GM21526 (cell line): ENCODE data around the gene SPTBN1.
"Not testable (repeated sequence)": the region's sequence is repeated elsewhere in the genome, so short reads cannot be mapped to it uniquely, and the experiment has no call there.

ENCODE experiments used
- ATAC-seq: cut with Tn5 transposase; IDR thresholded peaks from one replicate; pipeline ENCODE4 v1.9.1; 2021; ENCODE audit warnings: moderate library complexity; ENCODE audit not compliant: unreplicated experiment, low FRiP score

Gene SPTBN1

DNA sequence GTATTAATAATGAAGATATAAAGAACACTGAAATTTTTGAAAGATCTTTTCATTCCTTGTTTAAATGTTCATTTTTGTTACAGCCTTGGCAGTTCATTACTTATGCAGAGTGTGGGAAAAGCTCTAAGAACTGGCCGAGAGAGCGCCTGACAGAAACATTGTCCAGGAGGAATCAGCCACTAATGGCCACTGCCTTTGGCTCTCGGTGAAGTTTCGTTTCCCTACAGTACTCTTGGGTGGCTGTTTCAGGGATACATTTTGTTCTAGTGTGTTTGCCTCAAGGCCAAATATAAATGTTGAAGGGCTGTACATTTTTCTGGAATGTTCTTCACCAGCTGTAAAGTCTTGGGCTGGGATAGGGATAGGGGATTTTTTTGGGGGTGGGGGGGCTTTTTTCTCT is 10.7 kb downstream of the SPTBN1 start:
- no peak for ATAC-seq

DNA sequence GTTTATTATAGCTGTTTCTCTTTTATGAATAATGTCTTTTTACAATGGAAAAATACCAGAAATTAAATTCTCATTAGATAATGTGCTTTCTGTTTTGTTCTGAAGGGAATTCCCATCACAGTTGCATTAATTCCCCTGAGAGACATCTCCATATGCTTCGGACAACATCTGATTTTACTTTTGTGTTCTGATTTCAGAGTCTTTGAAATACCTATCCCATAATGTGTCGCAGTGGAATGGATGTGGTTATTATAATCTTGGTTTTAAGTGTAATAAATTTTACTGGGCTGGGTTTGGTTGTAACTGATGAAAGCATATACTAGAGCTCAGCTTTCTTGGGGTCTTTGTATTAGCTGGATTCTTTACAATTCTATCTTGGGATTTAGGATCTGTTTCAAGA is 12.5 kb downstream of the SPTBN1 start:
- no peak for ATAC-seq

DNA sequence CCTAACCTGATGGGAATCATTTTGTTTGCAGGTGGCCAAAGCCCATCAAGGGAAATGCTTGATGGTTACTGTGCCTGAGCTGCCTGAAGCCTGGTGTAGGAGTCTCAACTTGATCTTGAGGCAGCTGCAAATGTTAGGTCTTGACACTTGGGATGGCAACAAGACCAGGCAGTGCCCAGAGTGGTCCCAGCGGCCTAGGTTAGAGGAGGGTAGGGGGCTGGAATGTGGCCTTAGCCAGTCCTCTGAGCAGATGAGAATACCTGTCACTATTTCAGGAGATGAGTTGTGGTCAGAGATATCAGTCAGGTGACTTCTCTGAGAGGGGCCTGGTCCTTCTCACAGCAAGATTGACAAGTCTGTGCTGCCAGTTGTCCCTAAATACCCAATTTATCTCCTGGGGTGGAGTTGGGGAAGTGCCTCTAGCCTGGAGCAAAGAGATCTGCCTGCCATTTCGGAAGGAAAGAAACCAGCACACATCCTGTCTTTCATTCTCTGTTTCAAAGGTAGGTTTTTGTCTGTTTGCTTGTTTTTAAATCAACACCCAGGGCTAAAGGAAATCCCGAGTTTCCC is 13.4 kb downstream of the SPTBN1 start:
- ATAC-seq, result no peak

DNA sequence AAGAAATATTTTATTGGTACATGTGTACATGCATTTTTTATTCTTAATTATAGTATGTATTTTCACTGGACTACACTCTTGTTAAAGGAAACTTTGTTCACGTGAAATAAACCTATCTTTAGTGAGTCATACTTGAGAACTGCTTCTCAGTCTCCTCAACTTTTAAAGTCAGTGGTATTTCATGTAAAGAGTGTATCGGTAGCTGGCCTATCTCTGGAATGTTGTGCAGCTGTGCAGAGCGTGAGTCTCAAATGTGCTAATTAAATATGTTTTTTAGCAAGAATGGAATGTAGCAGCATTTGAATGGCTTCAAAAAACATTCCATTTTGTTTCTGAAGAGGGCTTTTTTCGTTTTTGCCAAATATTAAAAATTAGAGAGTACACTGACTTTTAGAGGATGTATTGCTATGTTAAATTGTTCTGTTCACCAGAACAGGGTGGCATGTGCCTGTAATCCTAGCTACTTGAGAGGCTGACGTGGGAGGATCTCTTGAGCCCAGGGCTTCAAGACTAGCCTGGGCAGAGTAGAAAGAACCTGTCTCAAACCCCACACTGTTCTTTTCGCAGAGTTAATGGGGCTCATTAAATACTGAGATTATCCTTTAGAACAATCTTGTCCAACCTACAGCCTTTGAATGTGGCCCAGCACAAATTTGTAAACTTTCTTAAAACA is 14.3 kb downstream of the SPTBN1 start:
- ATAC-seq, result no peak

DNA sequence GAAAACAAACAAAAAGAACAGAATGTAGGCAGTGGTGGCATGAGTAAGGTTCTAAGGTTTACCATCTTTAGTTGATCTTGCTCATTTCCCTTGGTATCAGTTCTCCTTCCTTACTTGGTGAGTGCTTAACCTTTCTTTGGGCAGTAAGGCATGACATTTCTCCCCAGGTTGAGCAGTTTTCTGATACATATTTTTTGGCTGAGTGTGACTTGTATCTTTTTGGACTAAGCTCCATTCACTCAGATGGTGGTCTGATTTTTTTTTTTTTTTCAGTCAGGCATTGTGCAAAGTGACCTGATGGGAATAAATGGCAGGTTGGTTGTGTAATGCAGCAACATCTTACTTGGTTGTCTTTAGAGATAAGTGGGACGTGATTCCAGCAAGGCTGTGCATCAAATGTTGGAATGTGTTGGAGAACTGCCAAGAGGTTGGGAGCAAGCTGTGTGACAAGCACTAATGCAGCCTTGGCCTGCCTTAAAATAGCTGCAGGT is 15.1 kb downstream of the SPTBN1 start:
- peak; percentile 74 for ATAC-seq

DNA sequence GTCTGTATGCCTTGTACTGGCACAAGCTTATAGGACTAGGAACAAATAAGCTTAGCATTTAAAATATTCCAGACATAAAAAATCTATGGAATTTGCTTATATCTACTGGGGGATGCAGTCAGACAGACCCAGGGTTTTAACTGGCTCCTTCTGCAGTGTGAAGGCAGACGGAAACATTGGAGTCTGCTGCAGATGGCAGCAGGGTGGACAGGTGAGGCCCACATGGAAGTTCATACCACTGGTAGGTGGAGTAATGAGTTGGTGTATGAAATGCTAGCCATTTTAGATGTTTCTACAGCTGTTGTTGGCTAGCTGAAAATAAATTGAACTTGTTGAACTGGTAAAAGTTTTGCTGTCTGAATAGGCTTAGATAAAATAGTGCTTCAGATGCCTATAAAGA is 17.7 kb downstream of the SPTBN1 start:
- no peak for ATAC-seq

DNA sequence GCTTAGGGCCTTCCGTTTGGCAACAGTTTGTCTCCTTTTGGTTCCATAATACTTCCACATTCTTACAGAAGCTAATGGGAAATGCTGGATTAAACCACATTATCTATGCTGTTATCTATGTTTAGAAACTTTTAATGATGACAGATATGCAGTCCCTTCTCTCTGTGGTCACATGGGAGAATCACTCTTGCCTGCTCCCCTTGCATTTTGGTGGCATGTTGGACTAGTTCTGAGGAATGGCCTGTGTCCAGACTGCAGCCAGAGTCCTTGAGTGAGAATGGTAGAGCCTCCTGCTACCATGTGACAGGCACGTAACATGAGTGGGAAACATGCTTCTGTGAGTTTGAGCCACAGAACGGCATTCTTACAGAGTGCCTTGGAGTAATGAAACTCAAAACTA is 19.2 kb downstream of the SPTBN1 start:
- no peak for ATAC-seq

DNA sequence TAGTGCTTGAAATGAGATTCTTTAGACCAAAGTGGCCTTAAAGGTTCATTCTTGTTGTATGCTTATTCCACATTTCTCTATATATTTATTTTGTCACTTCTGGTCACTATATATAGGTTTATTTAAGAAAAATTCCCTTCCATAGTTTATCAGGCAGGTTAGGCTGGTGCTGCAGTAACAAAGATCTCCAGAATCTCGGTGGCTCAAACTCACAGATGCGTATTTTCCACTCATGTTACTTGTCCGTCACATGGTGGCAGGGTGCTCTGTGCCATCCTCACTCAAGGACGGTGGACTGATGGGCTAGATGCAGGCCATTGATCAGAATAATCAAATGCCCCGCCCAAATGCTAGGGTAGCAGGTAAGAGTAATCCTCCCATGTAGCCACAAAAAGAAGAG is 19.8 kb downstream of the SPTBN1 start:
- ATAC-seq, result no peak

DNA sequence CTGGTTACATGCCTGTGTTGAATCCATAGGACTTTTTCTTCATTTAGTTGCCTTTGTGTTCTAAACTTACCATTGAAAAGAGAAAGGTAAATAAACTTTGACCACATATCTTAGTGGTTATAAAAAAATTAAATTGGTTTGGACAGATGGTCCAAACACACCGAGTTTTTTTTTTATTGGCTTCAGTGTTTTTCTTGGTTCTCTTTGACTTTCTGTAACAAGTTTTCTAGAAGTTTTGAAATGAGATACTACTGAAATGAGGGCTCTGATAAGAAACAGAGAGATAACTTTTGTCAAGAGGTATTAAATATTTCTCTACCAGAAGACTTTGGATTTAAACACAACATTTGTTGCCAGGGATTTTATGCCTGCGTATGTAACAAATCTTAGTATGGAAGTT is 20.7 kb downstream of the SPTBN1 start:
- no peak for ATAC-seq

DNA sequence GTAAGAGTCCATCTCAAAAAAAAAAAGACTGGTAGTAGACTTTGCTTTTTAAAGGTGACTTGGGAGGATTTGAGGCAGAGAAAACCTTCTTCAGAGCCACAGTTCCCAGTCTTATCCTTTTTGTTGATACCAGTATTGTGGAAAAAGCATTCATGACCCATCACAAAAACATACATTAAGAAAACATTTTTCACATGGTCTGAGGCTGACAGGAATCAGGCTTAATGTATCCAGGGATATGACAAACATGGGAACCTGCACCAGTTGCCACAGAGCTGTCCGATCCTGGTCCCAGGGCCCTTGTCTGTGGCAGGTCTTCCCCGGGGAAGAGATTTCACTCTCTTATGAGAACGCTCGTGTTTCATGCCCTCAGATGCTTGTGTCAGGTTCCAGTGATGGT is 21.8 kb downstream of the SPTBN1 start:
- no peak for ATAC-seq

DNA sequence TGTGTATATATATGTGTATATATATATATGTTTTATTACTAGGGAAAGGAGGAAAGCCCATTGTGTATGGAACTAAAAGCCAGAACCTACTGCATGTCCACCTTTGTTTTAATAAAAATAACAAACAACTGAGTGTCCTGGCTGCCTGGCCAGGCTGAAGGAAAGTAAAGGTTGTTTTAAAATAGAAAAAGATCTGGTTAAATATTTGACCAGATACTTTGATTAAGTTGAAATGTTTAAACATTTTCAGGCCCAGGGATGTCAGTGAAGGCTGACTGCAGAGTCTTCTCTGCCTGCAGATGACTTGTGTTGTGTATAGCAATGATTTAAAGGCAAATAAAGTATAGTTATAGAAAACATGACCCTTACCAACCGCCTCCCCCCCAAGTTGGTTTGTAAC is 22.8 kb downstream of the SPTBN1 start:
- ATAC-seq, result no peak

DNA sequence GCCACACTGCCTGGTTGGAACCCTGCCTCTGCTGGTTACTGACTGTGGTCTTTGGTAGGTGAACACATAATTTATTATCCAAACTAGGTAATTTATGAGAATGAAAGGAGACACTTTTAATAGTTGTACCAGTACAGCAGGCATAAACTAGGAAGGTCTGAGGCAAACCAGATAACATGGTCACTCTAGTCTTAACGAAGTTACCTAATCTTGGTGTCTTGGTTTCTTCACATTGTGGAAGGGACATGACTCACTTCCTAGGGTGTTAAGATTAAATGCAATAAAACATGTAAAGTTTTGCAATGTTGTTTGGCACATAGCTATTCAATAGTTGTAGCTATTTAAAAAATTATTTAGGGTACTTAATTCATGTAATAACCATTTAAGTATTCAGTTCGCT is 23.3 kb downstream of the SPTBN1 start:
- ATAC-seq, result no peak

DNA sequence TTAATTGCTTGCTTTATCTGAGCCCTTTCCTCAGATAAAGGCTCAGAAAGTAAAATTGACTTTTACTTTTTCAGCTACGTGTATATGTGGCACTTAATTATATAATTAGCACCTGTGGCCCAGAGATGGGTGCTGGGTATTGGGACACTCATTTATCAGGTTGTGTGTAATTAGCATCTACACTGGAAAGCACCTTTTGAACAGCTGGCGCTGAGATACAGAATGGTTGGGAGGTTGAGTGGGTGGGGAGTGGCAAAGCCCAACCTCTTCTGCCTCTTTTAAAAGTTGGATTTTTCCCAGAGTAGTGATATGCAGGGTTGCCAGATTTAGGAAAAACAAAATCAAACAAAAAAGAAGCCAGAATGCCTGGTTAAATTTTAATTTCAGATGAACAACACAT is 23.9 kb downstream of the SPTBN1 start:
- no peak for ATAC-seq

DNA sequence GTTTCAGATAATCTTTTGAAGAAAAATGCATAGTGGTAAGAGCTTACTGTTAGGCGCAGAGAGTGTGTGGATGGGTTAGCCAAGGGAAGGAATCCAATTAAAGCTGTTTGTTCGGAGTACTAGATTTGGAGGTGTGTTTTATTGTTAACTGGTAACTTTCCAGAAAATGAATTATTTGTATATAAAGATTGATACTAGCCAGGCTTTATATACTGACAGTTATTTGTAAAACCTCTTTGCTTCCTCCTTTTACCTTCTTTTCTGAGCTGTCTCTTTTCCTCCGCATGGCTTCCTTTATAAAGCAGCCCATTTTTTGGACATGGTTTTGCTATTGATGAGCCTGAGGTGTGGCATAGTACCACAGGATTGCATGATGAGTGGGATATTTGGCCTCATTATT is 25.6 kb downstream of the SPTBN1 start:
- no peak for ATAC-seq

DNA sequence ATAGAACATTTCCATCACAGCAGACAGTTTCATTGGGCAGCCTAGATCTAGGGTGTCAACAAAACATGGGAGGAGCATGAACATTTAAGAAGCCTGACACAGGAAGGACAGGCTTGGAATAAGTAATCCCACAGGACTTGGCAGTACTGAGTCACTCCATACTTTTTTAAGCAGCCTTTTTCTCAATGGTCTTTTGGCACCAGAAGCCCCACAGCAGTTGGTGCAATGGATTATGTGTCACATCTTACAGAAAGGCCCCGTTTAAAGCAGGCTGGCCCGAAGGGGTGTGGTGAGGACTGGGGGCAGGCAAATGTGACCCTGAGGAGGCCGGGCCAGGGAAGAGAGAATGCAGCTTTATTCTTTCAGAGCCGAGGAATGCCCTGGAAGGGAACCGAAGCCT is 26.6 kb downstream of the SPTBN1 start:
- ATAC-seq, result no peak

DNA sequence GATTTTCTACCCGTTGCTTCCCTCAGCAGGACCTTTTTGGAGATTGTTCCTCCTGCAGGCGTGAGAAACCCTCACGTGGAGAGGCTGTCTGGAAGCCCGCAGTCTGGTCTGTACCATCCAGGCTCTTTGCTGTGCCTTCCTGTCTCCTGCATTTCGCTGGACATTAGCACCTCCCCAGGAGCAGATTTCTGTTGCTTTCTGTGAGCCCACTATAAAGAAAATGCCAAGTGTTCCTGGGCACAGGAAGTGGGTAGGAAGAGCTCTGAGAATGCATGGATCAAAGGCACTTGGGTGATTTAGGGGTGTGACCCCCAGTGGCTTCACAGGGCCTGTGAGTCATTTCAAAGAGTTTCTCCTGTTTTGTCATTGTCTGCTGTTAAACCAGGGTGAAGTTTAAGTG is 27.3 kb downstream of the SPTBN1 start:
- ATAC-seq, result no peak

DNA sequence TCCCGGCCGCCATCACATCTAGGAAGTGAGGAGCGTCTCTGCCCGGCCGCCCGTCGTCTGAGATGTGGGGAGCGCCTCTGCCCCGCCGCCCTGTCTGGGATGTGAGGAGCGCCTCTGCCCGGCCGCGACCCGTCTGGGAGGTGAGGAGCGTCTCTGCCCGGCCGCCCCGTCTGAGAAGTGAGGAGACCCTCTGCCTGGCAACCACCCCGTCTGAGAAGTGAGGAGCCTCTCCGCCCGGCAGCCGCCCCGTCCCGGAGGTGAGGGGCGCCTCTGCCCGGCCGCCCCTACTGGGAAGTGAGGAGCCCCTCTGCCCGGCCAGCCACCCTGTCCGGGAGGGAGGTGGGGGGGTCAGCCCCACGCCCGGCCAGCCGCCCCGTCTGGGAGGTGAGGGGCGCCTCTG is 29.6 kb downstream of the SPTBN1 start:
- not testable (repeated sequence) for ATAC-seq

DNA sequence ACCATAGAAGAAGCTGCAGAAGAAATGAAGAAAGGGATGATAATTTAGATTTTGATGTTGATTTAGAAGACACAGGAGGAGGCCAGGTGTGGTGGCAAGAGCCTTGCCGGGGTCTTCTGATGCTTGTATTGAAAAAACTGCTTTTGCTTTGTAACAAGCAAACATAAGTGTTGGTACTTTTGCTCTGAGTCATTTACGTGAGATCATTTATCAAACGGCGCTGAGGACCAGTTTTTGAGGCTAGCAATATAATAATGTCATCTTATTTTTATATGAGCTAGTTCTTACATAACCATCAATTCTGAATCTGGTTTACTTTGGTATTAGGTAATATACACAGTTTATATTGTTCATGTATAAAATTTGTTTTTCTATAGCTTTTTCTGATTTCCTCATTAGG is 30.6 kb downstream of the SPTBN1 start:
- ATAC-seq, result no peak

DNA sequence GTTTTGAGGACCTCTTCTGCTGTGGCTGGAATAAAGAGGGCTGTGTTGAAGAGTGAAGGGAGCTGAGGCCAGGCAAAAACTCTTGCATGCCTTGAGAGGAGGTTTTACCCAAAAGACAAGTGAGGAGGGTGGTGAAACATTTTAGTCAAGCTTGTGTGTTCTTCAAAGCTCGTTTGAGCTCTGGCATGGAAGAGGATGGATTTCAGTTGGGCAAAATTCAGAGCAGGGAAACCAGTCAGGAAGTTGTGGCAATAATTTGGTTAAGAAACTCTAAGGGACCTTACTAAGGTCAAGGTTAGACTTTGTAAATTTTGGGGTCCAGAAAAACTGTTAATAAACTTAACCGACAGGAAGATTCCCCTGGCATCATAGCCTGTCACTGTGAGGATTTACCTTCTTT is 34.7 kb downstream of the SPTBN1 start:
- ATAC-seq, result no peak

DNA sequence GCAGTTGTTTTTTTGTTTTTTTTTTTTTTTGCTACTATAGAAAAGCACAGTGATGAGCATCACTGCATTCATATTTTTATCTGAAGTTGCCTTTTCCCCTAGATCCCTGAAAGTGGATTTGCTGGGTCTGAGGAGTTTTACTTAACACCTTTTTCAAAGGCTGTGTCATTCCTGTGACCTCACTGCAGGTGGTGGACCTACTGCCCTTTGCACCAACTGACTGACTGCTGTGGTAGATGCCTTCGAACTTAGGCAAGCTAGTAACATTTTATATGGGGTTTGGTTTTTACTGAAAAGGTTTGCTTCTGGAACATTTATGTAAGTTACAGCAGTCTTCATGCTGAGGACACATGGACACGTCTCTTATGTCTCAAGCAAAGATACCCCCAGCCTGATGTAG is 36.2 kb downstream of the SPTBN1 start:
- no peak for ATAC-seq

DNA sequence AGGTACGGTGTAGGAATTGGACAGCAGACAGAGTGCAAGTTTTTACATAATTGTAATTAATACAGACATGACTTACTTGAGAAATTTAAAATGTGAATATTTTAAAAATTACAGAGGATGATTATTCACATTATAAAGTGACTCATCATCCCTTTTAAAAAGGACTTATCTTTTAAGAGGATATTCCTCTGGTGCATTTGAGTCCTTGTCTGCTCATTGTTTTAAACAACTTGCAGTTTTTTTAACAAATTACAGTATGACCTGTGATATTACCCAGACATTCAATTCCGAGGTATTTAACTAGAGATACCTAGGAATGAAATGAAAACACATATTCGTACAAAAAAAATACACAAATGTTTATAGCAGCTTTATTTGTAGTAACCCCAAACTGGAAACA is 38.0 kb downstream of the SPTBN1 start:
- no peak for ATAC-seq

DNA sequence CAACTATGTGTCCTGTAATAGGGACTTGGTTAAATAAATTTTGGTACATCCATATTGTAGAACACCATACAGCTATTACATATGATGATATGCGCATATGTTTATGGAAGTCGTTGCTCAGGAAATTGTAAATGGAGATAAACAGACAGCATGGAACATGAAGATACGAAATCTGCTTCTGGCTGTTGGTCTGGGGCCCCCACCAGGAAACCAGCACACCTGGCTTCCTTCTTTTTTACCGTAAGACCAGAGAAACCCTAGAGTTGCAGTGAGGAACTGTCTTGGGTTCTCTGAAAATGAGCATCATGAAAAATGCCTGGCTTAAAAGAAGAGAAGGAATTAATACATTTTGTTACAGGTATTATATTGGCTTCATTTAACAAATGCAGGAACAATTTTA is 40.8 kb downstream of the SPTBN1 start:
- no peak for ATAC-seq
